DOHH2 (cell line): ENCODE results near the gene HSH2D.

Experiments used
- H3F3A ChIP-seq: fragments of 200-600 bp; sonication (generic), shearing (Covaris generic); 2 replicates; pipeline ENCODE4 v1.6.0; 2016; ENCODE audit warnings: antibody characterized with exemption, mild to moderate bottlenecking; ENCODE audit not compliant: control insufficient read depth, insufficient read depth
- H3K27ac ChIP-seq: fragments of 200-600 bp; sonication (generic); 2 replicates; pipeline ENCODE4 v1.5.1; 2014; ENCODE audit warnings: low read depth, mild to moderate bottlenecking, low read length, moderate library complexity
- H3K27me3 ChIP-seq: fragments of 200-600 bp; sonication (generic); 2 replicates; pipeline ENCODE4 v1.6.1; 2014; ENCODE audit warnings: mild to moderate bottlenecking, low read length, mixed read lengths; ENCODE audit not compliant: control insufficient read depth
- H3K36me3 ChIP-seq: fragments of 200-600 bp; sonication (generic); 2 replicates; pipeline ENCODE4 v1.6.1; 2014; ENCODE audit warnings: mild to moderate bottlenecking, low read length, moderate library complexity, mixed read lengths; ENCODE audit not compliant: control insufficient read depth
- H3K4me1 ChIP-seq: fragments of 200-600 bp; sonication (generic); 2 replicates; pipeline ENCODE4 v1.6.1; 2014; ENCODE audit warnings: mild to moderate bottlenecking, low read length, mixed read lengths; ENCODE audit not compliant: control insufficient read depth
- H3K4me2 ChIP-seq: fragments of 200-600 bp; sonication (generic); 2 replicates; pipeline ENCODE4 v1.6.0; 2014; ENCODE audit warnings: mild to moderate bottlenecking, low read length, moderate library complexity
- H3K4me3 ChIP-seq: fragments of 200-600 bp; sonication (generic); 2 replicates; pipeline ENCODE4 v1.5.1; 2014; ENCODE audit warnings: mild to moderate bottlenecking, low read length, mixed read lengths
- H3K79me2 ChIP-seq: fragments of 200-600 bp; sonication (generic); 2 replicates; pipeline ENCODE4 v1.6.1; 2014; ENCODE audit warnings: mild to moderate bottlenecking, low read length, mixed read lengths; ENCODE audit not compliant: control insufficient read depth
- H3K9me2 ChIP-seq: fragments of 200-600 bp; sonication (generic); replicated peaks from 2 replicates; pipeline ENCODE4 v1.6.1; 2014; ENCODE audit warnings: mild to moderate bottlenecking, low read length, mixed read lengths; ENCODE audit not compliant: control insufficient read depth
- H3K9me3 ChIP-seq: fragments of 200-600 bp; sonication (generic); 2 replicates; pipeline ENCODE4 v1.6.1; 2014; ENCODE audit warnings: antibody characterized with exemption, low read length, mixed read lengths; ENCODE audit not compliant: control insufficient read depth, insufficient read depth
- H4K20me1 ChIP-seq: fragments of 200-600 bp; sonication (generic); 2 replicates; pipeline ENCODE4 v1.6.0; 2014; ENCODE audit warnings: low read depth, mild to moderate bottlenecking, antibody characterized with exemption, low read length, moderate library complexity; ENCODE audit not compliant: control insufficient read depth, insufficient read depth
- EZH2phosphoT487 ChIP-seq: fragments of 200-600 bp; sonication (generic); IDR thresholded peaks from 2 replicates; pipeline ENCODE4 v1.6.1; 2017; ENCODE audit warnings: borderline replicate concordance, mild to moderate bottlenecking, antibody characterized with exemption, low read length, moderate library complexity, mixed read lengths
- TF ChIP-seq, protein P1 (sequence below): fragments of 200-600 bp; sonication (generic); IDR thresholded peaks from one replicate; pipeline ENCODE4 v1.5.1; 2014; ENCODE audit warnings: antibody characterized with exemption, mild to moderate bottlenecking, low read depth, low read length; ENCODE audit not compliant: poor library complexity, severe bottlenecking

Gene HSH2D

GRCh38 chr19:16133818-16134217 lies 9.7 kb upstream of the HSH2D start:
- H3K9me2 ChIP-seq: no peaks in the 10 kb centered on the region
- H3K4me3 ChIP-seq: no peak overlapping the region
- H3K36me3 ChIP-seq: peaks cover 54% of the 10 kb centered on the region
- peaks cover 8% of the 10 kb centered on the region for H3K4me1 ChIP-seq
- no peak overlapping the region for H3K4me2 ChIP-seq
- TF ChIP-seq, protein P1, sequence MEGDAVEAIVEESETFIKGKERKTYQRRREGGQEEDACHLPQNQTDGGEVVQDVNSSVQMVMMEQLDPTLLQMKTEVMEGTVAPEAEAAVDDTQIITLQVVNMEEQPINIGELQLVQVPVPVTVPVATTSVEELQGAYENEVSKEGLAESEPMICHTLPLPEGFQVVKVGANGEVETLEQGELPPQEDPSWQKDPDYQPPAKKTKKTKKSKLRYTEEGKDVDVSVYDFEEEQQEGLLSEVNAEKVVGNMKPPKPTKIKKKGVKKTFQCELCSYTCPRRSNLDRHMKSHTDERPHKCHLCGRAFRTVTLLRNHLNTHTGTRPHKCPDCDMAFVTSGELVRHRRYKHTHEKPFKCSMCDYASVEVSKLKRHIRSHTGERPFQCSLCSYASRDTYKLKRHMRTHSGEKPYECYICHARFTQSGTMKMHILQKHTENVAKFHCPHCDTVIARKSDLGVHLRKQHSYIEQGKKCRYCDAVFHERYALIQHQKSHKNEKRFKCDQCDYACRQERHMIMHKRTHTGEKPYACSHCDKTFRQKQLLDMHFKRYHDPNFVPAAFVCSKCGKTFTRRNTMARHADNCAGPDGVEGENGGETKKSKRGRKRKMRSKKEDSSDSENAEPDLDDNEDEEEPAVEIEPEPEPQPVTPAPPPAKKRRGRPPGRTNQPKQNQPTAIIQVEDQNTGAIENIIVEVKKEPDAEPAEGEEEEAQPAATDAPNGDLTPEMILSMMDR: no peak
- TF ChIP-seq EZH2phosphoT487: no peak
- no peak overlapping the region for H3K27ac ChIP-seq
- H3K79me2 ChIP-seq: no peaks in the 10 kb centered on the region
- no peaks in the 10 kb centered on the region for H3K27me3 ChIP-seq
- H3F3A ChIP-seq: peaks cover 7% of the 10 kb centered on the region; the same call in 1 of the 2 replicates
- H3K9me3 ChIP-seq: no peaks in the 10 kb centered on the region
- 0 out of 2 replicates have a peak, but pooled peaks cover 3% of the 10 kb centered on the region for H4K20me1 ChIP-seq

GRCh38 chr19:16134510-16134909 lies 9.0 kb upstream of the HSH2D start:
- no peaks in the 10 kb centered on the region for H3K9me3 ChIP-seq
- 0 out of 2 replicates have a peak, but pooled peaks cover 3% of the 10 kb centered on the region for H4K20me1 ChIP-seq
- H3K4me3 ChIP-seq: no peak overlapping the region
- H3K36me3 ChIP-seq: peaks cover 47% of the 10 kb centered on the region
- no peak overlapping the region for H3K4me2 ChIP-seq
- H3K9me2 ChIP-seq: no peaks in the 10 kb centered on the region
- TF ChIP-seq EZH2phosphoT487: no peak
- H3K4me1 ChIP-seq: peaks cover 9% of the 10 kb centered on the region
- H3K27ac ChIP-seq: no peak overlapping the region
- H3F3A ChIP-seq: peaks cover 7% of the 10 kb centered on the region; the same call in 1 of the 2 replicates
- H3K79me2 ChIP-seq: no peaks in the 10 kb centered on the region
- H3K27me3 ChIP-seq: no peaks in the 10 kb centered on the region

DNA sequence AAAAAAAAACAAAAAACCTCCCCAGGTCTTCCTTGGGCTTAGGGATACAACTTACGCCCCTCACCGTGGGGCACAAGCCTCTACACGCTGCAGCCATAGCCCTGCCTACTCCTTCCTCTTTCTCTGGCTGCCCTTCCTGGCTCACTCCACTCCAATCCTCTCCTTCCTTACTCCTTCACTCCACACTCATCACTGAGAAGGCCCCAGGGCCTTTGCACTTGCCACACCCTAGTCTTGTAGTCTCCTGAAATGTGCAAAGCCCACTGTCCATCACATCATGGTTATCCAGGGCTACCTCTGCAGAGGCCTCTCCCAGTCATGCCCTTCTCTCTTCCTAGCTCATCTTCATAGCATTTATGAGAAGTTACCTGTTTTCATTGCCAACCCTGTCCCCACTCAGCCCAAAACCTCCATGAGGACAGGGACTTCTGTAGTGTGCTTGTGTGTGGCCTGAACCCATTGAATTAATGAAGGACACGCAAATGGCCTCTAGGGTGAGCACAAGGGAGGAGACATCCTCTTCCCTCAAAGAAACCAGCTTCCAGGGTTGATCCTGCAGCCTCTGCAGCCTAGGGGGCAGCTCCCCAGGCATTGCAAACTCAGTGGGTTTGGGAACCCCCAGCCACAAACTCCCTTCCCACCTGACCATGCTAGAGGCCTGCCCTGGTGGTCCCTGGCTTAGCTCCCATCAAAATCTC lies 7.9 kb upstream of the HSH2D start:
- TF ChIP-seq, protein P1: no peak
- TF ChIP-seq EZH2phosphoT487: no peak
- Histone ChIP-seq H3K4me1 (peaks cover 18% of the 10 kb centered on the region), H3K4me2 (no peak overlapping the region)

More for the DNA sequence above, 7.9 kb upstream of the HSH2D start:
- no peaks in the 10 kb centered on the region for H3K27me3 ChIP-seq
- H3F3A ChIP-seq: peaks cover 7% of the 10 kb centered on the region
- H3K79me2 ChIP-seq: no peaks in the 10 kb centered on the region
- H3K9me3 ChIP-seq: no peaks in the 10 kb centered on the region
- 0 out of 2 replicates have a peak, but pooled peaks cover 3% of the 10 kb centered on the region for H4K20me1 ChIP-seq
- no peak overlapping the region for H3K4me3 ChIP-seq
- H3K9me2 ChIP-seq: no peaks in the 10 kb centered on the region
- peaks cover 37% of the 10 kb centered on the region for H3K36me3 ChIP-seq
- H3K27ac ChIP-seq: no peak overlapping the region
